HG03521 (cell line): ENCODE data around the gene TRMT1L.
"Not testable (repeated sequence)": the region's sequence is repeated elsewhere in the genome, so short reads cannot be mapped to it uniquely, and the experiment has no call there.

Source experiments
- ATAC-seq: cut with Tn5 transposase; IDR thresholded peaks from one replicate; pipeline ENCODE4 v1.9.1; 2021; ENCODE audit warnings: mild to moderate bottlenecking, moderate library complexity; ENCODE audit not compliant: unreplicated experiment

TRMT1L gene, protein sequence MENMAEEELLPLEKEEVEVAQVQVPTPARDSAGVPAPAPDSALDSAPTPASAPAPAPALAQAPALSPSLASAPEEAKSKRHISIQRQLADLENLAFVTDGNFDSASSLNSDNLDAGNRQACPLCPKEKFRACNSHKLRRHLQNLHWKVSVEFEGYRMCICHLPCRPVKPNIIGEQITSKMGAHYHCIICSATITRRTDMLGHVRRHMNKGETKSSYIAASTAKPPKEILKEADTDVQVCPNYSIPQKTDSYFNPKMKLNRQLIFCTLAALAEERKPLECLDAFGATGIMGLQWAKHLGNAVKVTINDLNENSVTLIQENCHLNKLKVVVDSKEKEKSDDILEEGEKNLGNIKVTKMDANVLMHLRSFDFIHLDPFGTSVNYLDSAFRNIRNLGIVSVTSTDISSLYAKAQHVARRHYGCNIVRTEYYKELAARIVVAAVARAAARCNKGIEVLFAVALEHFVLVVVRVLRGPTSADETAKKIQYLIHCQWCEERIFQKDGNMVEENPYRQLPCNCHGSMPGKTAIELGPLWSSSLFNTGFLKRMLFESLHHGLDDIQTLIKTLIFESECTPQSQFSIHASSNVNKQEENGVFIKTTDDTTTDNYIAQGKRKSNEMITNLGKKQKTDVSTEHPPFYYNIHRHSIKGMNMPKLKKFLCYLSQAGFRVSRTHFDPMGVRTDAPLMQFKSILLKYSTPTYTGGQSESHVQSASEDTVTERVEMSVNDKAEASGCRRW

DNA sequence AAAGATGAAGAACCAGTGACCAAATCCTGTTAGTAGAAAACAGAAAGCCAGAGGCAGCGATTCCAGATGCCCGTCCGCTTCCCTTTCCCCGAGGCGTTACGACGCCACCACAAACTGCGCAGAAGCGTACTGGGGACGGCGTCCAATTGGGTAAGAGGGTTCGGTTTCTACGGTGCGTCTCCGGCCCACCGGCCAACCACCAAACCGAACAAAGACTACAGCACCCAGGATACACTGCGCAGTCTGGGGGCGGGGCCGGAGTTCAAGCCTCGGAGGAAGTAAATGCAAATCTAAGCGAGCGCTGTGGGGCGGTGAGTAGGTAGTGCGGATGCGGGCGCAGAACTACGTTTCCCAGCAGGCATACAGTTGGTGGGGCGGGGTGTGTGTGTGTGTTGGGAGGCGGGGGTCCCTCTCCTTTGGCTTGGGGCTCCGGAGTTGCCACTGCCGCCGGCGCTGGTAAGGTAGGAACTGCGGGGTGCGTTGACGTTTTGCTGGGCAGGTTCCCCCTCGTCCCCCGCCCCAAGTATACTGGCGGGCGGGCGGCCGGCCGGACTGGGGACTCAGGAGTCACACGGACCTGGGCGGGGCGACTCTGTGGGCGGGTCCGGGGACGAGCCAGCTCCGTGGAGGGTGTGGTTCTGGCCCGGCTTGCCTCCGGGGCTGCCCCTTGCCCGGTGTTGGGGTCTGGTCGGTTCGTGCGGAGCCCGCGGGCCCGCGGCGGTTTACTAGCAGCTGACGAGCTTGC, at the start of gene TRMT1L, which contains the start of gene SWT1:
Gene TRMT1L, minus strand, starts transcription at position 100 of the 745 bp plus-strand sequence. CDS start 241 bp downstream, outside the sequence.
Gene SWT1, plus strand, starts transcription at position 314 of the 745 bp plus-strand sequence. CDS start 3,675 bp downstream, outside the sequence.
- peak; percentile 92 for ATAC-seq

DNA sequence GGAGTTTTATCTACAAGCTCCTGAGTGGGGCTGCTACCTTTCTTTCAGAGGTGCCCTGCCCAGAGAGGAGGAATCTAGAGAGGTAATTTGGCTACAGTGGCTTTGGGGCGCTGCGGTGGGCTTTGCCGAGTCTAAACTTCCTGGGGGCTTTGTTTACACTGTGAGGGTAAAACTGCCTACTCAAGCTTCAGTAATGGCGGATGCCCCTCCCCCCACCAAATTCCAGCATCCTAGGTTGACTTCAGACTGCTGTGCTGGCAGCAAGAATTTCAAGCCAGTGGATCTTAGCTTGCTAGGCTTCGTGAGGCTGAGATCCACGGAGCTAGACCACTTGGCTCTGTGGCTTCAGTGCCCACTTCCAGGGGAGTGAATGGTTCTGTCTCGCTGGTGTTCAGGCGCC, 44.1 kb upstream of the TRMT1L start:
- no peak for ATAC-seq

DNA sequence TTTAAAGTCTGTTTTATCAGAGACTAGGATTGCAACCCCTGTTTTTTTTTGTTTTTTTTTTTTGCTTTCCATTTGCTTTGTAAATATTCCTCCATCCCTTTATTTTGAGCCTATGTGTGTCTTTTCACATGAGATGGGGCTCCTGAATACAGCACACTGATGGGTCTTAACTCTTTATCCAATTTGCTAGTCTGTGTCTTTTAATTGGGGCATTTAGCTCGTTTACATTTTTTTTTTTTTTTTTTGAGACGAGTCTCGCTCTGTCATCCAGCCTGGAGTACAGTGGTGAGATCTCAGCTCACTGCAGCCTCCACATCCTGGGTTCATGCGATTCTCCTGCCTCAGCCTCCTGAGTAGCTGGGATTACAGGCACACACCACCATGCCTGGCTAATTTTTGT, 42.0 kb upstream of the TRMT1L start:
- ATAC-seq = not testable (repeated sequence)

DNA sequence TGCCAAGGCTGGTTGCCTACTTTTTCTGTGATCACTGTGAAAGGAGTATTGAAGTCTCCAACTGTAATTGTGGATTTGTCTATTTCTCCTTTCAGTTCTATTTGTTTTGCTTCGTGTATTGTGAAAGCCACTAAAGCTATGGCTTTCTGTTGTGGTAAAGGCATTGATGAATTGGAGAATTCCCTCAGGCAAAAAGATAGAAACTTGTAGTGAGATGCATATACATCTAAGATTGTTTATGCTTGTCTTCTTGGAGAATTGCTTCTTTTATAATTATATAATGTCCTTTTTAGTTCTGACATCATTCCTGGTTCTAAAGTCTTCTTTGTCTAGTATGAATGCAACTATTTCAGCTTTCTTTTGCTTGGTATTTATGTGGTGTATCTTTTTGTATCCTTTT, 37.0 kb upstream of the TRMT1L start:
- ATAC-seq = no peak

DNA sequence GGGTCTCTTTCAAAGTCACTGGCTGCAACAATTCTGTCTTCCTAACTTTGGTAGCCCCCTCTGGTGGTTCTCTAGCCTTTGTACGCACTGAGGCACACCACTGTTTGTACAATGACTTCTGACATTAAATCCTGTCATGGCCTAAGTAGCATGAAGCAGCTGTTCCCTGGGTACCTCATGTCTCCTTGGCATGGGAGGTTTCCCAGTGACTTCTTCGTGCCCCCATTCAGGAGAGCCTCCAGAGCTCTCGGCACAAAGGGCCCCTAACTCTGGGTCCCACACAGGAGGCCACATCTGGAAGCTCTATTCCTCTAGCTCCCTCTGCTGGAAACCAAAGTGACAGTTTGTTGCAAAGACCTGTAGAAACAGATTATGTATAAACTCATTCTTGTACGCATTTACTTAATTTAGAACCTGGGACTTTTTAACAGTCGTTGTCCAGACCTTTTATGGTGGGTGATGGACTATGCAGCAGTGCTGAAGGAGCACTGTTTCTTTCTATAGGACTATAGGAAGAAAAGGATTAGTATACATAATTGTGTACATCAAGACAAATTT, 13.6 kb upstream of the TRMT1L start:
- ATAC-seq = peak; percentile 92

DNA sequence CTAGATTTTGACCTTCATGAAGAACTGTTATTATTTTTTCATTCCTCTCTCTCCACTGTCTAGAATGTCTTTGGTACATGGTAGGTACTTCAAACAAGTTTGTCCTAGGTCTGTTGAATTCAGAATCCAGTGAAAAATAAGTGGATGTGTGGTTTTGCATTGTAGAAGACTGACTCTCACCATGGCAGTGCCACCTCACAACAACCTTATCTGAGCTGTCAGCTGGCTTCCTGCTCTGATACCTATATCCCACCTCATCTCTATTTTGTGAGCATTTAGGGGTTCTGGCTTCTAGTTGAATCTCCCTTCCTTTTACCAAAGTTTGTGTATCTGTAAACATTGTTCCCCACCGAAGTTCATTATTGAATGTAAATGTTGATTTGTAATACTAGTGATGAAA, 9.4 kb upstream of the TRMT1L start:
- no peak for ATAC-seq

DNA sequence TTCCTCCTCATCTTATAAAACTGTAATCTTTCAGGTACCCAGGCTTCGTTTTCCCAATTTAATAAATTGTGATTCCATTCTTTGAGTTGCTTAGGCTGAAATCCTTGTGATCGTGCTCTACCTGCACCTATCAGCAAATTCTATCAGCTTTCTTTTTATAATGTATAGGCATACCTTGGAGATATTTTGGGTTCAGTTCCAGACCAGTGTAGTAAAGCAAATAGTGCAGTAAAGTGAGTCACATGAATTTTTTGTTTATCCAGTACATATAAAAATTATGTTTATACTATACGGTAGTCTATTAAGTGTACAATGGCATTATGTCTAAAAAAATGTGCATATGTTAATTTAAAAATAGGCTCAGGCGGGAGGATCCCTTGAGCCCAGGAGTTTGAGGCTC, 5.7 kb upstream of the TRMT1L start:
- no peak for ATAC-seq

DNA sequence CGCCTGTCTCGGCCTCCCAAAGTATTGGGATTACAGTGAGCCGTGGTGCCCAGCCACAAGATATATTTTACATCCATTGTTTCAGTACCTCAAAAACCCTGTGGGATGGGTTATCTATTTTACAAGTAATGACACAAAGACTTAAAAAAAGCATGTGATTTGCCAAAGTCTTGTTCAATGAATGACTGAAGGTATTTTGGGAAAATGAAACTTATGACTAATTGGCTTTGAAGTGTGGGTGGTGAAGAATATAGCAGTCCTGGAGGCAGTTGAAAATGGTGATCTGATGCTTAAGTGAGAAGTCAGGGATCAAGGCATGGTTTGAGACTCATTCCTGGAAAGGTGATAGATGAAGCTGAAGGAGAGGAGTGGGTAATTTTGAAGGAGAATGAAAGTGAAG, 3.2 kb upstream of the TRMT1L start:
- no peak for ATAC-seq

DNA sequence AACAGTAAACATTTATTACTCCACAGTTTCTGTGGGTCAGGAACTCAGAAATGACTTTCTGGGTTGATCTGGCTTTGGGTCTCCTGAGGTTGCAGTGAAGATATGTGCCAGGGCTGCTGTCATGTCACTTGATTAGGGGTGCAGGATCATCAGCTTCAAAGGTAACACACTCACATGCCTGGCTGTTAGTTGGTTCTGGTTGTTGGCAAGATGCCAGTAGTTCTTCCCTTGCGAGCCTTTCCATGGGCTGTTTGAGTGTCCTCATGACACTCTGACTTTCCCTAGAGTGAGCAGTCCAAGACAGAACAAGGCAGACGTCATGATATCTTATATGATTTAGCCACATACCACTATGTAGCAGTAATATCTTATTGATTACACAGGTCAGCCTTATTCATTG, 2.0 kb upstream of the TRMT1L start:
- no peak for ATAC-seq

DNA sequence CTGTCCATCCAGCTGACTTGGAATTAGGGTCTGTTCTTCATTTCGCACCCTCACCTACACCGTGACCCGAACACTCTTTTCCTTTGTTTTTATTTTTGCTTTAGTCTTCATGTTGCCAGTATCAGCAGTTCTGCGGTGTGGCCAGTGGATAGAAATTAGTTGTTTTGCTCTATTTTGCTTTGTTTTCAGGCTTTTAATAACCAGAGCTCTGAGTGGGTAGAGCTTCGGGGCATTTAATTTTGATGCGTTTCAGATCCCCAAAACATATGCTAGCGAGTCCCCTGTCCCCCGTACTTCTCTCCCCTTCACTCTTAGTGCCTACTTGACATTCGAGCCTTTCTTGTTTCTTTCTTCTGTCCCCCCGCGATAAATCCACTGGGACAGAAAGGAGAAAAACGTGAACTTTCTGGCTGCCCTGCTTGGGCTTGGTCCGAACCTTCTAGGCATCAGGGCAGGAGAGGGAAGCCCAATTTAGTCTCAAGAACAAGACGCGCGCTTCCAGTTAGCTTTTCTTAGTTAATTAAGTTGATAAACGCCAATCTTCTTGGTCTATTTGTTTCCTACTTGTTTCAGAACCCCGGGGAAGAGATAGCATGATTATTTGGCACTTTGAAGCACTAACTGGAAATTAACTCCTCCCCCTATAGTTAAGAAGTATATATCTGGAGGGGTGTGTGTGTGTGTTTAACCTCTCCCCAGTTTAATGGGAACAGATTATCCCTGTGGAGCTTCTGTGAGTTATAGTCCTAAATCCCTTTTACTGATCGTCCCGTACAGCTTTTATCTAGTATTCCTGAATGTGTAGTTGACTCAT, 1.1 kb upstream of the TRMT1L start:
- no peak for ATAC-seq

DNA sequence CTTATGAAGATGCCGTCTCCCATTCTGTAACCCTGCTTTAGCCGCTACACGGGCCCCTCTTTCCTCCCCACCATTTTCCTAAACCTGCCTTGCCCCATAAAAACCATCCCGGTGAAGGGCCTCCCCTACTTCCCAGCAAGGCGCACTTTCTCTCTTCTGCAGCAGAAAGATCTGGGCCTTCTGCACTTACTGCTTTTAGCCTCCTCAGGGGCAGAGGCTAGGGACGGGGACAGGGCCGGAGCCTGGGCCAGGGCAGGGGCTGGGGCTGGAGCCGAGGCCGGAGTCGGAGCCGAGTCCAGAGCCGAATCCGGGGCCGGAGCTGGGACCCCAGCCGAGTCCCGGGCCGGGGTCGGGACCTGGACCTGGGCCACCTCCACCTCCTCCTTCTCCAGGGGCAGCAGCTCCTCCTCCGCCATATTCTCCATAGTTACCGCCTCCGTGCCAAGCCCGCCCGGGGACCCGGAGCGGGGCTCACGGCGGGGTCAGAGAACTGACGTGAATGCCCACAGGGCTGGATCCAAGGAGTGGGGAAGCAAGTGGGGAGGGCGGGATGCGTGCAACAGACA, 382 bp downstream of the TRMT1L start:
- peak; percentile 20 for ATAC-seq

DNA sequence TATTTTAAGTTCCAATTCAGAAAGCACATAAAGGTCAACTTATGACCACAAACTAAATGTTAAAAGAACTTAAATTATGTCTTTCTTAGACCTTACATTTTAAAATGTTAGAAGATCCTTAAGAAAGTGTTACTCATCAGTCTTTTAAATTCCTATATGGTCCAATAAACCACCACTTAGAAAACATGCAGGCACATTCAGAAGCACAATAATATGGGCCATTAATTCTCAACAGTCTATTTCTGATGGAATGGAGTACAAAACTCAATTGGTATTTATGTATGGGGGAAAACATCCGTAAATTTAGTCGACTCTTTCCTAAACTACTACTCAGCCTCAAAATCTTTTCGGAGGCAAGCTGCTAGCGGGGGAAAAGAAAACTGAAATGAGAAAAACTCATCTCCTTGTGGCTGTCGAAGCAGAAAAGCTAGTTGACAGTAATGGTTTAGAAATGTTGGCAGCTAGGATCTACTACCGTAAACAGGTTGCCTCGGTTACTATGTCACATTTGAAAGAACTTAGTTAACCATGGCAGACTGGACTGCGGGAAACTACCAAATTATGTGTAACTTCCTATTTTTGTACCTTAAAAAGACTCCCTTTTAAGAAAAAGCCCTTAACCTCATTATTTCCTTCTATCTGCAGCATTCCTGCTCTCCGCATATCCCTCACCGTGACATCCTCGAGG, 1.0 kb downstream of the TRMT1L start:
- ATAC-seq = peak; percentile 3

DNA sequence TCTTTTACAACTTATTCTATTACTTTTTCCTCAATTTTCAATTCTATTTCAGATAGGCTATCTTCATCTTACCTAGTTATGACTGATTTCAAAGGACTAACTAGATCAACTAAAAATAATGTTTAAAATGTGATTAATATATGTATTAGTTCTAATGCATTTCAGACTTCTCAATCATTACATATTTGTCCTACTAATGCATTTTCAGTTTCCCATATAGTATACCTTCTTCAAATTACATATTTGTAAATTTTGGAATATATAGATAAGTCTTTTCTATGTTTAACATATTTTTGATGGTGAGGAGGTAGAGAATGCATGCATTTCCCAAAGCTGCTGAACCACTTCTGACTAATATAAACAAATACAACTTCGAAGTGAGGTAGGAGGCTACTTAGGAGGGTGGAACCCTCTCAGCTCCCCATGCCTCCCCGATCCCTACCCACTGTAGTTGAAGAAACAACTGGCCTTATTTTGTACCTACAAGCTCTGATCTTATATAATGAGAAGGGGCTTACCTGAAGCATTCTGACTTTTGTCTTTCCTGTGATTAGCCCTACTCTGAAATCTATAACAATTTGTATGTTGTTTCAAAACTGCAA, 1.7 kb downstream of the TRMT1L start:
- no peak for ATAC-seq

DNA sequence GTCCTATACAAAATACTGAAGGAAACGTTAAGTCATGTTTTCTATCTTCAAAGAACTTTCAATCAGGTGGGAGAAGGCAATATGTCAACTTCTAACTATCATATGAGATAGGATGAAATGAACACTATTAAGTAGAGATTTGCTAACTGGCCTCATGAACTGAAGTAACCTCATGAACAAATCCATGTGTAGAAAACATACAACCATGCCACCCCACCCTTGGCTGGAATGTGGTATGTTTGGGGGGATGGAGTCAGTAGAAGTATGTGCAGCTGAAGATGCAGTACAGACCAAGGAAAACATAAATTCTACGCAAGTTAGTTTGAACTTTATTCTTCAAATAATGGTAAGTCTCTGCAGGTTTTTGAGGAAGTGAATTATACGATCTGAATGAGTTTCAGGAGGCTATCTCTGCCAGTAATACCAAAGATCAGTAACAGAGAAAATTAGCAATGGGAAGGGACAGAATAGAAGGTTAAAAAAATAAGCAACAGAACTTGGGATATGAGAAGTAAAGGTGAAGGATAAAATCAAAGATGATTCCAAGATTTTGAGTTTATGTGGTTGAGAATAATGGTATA, 4.5 kb downstream of the TRMT1L start:
- ATAC-seq = no peak

DNA sequence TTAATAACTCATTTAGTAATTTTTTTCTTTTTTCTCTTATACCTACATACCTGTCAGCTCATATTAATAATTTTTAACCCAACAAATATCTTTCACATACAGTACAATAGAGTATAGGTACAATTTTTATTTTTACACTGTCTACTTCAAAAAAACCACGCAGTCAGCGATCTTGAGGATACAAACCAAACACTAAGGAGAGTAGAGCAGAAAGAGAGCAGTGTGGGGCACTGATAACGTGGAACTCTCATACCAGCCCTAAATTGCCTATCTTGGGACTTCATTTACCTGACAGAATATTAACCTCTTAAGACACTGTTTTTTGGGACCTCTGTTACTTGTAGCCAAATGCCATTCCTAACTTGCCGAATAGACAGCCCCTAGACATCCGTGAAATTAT, 5.5 kb downstream of the TRMT1L start:
- no peak for ATAC-seq

DNA sequence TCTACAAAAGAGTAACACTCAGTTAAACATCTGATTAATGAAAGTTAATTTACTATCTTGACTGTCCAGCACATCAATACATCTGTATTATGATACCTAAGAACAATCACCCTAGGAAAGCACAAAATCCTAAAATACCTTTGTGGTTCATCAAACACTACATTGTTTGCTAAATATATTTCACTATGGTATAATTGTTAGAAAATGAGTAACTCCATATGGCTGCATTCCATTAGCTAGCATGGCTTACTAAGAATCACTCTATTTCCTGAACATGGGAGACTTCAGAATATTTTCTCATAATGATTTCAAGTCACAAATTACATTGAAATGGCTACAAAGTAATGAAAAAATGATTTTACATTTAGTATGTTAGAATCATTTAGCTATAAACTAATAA, 12.5 kb downstream of the TRMT1L start:
- ATAC-seq = no peak

DNA sequence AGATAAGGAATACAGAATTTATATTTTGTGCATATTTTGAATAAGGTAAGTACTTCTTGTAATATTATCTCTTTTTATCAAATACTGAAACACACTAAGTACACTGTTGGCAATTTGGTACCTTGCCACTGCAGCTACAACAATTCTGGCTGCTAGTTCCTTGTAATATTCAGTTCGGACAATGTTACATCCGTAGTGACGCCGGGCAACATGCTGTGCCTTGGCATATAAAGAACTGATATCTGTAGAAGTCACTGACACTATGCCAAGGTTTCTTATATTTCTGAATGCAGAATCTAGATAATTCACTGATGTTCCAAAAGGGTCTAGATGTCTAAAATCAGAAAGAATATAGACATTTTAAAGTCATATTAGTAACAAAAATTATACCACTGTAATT, 17.5 kb downstream of the TRMT1L start:
- ATAC-seq = no peak

DNA sequence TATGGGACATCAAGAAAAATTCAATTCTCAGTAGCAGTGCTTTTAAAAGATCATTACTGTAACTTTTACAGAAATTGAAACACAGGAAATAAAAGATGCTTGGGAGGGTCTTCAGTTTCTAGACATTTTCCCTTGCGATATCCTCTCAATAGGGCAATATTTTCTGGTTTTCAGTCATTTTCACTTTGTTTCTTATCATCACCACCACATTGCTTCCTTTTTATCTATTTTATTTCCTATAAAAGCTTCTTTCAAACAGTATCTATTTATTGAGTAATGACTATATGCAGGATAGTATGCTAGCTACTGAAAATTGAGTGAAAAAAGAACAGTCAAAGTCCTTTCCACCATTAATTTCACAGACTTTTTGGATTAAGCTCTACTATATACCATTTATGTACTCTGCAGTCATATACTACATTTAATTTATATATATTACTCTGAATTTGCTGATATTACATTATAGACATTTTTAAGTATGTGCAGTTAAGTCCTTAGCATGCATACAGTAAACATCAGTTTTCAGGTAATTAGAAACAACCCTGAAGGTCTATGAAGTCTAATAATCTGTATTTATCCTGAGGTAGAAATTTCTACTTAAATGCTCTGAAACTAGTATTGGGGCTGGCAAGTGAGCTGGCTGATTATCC, 18.7 kb downstream of the TRMT1L start:
- ATAC-seq = no peak
